Left hindlimb (tissue), 1 donor: ENCODE data around the gene TUSC2.

Experiments used
- DNase-seq: peaks from one replicate; pipeline ENCODE4 v3.0.0-alpha.2; 2018

The TUSC2 gene

GRCh38 chr3:50334339-50335075 lies 6.5 kb upstream of the TUSC2 start:
- no peak for DNase-seq

- DNase-seq: no peak
Observed at GRCh38 chr3:50333744-50334328, 5.8 kb upstream of the TUSC2 start.

GRCh38 chr3:50331364-50331907 lies 3.4 kb upstream of the TUSC2 start:
- DNase-seq: no peak

GRCh38 chr3:50330330-50330729 lies 2.3 kb upstream of the TUSC2 start:
- no peak for DNase-seq

GRCh38 chr3:50327129-50327528 lies 894 bp downstream of the TUSC2 start:
- peak; percentile 21 for DNase-seq

- no peak for DNase-seq
Observed at GRCh38 chr3:50326182-50326541, 1.9 kb downstream of the TUSC2 start.

- DNase-seq: peak; percentile 25
Observed at GRCh38 chr3:50325497-50326181, 2.4 kb downstream of the TUSC2 start.

- DNase-seq: peak; percentile 20
Observed at GRCh38 chr3:50325113-50325480, 2.9 kb downstream of the TUSC2 start.

GRCh38 chr3:50324351-50325112 lies 3.5 kb downstream of the TUSC2 start:
- DNase-seq: peak; percentile 71

GRCh38 chr3:50323614-50324199 lies 4.3 kb downstream of the TUSC2 start:
- peak; percentile 52 for DNase-seq

- DNase-seq: peak; percentile 64
Observed at GRCh38 chr3:50323092-50323600, 4.9 kb downstream of the TUSC2 start.

- DNase-seq: peak; percentile 64
Observed at GRCh38 chr3:50322386-50323091, 5.5 kb downstream of the TUSC2 start, which contains the start of gene HYAL2. HYAL2 (minus strand) TSS chr3:50322745; CDS start chr3:50320489, 2,256 bp downstream.

GRCh38 chr3:50322115-50322385 lies 6.0 kb downstream of the TUSC2 start:
- no peak for DNase-seq

GRCh38 chr3:50321336-50322114 lies 6.5 kb downstream of the TUSC2 start:
- DNase-seq: peak; percentile 92

GRCh38 chr3:50320853-50321335 lies 7.1 kb downstream of the TUSC2 start:
- DNase-seq: peak; percentile 87

- no peak for DNase-seq
Observed at GRCh38 chr3:50319894-50320625, 8.0 kb downstream of the TUSC2 start.

GRCh38 chr3:50319181-50319893 lies 8.7 kb downstream of the TUSC2 start:
- no peak for DNase-seq

GRCh38 chr3:50318615-50319014 lies 9.4 kb downstream of the TUSC2 start:
- peak; percentile 35 for DNase-seq

GRCh38 chr3:50318163-50318562 lies 9.9 kb downstream of the TUSC2 start:
- DNase-seq: peak; percentile 26

- peak; percentile 38 for DNase-seq
Observed at GRCh38 chr3:50317300-50317699, 10.7 kb downstream of the TUSC2 start.
